Liver (tissue), 9 donors: ENCODE measurements around the gene GRID2IP. TPM values are rescaled to one million over a fixed set of nuclear protein-coding genes. Genes with fewer than 3 reads are reported as not detected.

Source experiments
- DNase-seq: peaks from one replicate; pipeline ENCODE4 v3.0.0-alpha.2; 2017; ENCODE audit warnings: low spot score
- H3K27ac ChIP-seq, 2 donors: one replicate each; pipeline ENCODE4 v1.7.0; 2013; ENCODE audit warnings: inconsistent platforms in 2 of 2, low read length in 2 of 2, control low read depth in 1 of 2, low read depth in 1 of 2, mild to moderate bottlenecking in 1 of 2
- H3K27me3 ChIP-seq, 4 donors: one replicate each; pipeline versions ENCODE4 v1.6.1 to v1.7.0; 2013; ENCODE audit warnings: low read length in 3 of 4, inconsistent platforms in 1 of 4, mild to moderate bottlenecking in 1 of 4, moderate library complexity in 1 of 4; ENCODE audit not compliant: control insufficient read depth in 4 of 4, insufficient read depth in 4 of 4
- H3K36me3 ChIP-seq, 4 donors: one replicate each; pipeline versions ENCODE4 v1.6.1 to v1.7.0; 2013; ENCODE audit warnings: low read length in 3 of 4, mild to moderate bottlenecking in 3 of 4, low read depth in 1 of 4, moderate library complexity in 1 of 4; ENCODE audit not compliant: control insufficient read depth in 4 of 4, insufficient read depth in 3 of 4
- H3K4me1 ChIP-seq, 4 donors: one replicate each; pipeline versions ENCODE4 v1.6.1 to v1.7.0; 2013; ENCODE audit warnings: low read length in 3 of 4, mild to moderate bottlenecking in 3 of 4, moderate library complexity in 1 of 4; ENCODE audit not compliant: control insufficient read depth in 4 of 4, insufficient read depth in 4 of 4
- H3K4me3 ChIP-seq, 3 donors: one replicate each; pipeline versions ENCODE4 v1.6.1 to v1.7.0; 2013; ENCODE audit warnings: low read length in 3 of 3, control low read depth in 1 of 3, low read depth in 1 of 3, mild to moderate bottlenecking in 1 of 3
- H3K9ac ChIP-seq, 2 donors: one replicate each; pipeline ENCODE4 v1.7.0; 2013; ENCODE audit warnings: low read length in 2 of 2, mild to moderate bottlenecking in 2 of 2, moderate library complexity in 2 of 2, control low read depth in 1 of 2, low read depth in 1 of 2
- H3K9me3 ChIP-seq, 4 donors: one replicate each; pipeline versions ENCODE4 v1.6.1 to v1.7.0; 2013; ENCODE audit warnings: low read length in 3 of 4; ENCODE audit not compliant: control insufficient read depth in 4 of 4
- ATF3 ChIP-seq: IDR thresholded peaks from 2 replicates; pipeline ENCODE4 v1.6.1; 2016; ENCODE audit warnings: antibody characterized with exemption
- CTCF ChIP-seq: fragments of 150-350 bp; IDR thresholded peaks from 2 replicates; pipeline ENCODE4 v1.5.1; 2017; ENCODE audit warnings: improper control_type of control experiment, low read depth, low read length; ENCODE audit not compliant: missing input control
- EGR1 ChIP-seq, 2 donors: IDR thresholded peaks; 2 replicates each; pipeline ENCODE4 v1.6.1; 2016 to 2018; ENCODE audit warnings: antibody characterized with exemption in 2 of 2, low read depth in 2 of 2
- FOXA1 ChIP-seq: IDR thresholded peaks from 2 replicates; pipeline ENCODE4 v1.6.1; 2016; ENCODE audit warnings: antibody characterized with exemption
- FOXA2 ChIP-seq: IDR thresholded peaks from 2 replicates; pipeline ENCODE4 v1.6.1; 2016; ENCODE audit warnings: antibody characterized with exemption
- GABPA ChIP-seq, 2 donors: IDR thresholded peaks in 1 of 2; conservative IDR thresholded peaks in 1 of 2; 2 replicates each; pipeline ENCODE4 v1.6.1; 2016; ENCODE audit warnings: antibody characterized with exemption in 2 of 2, mild to moderate bottlenecking in 1 of 2, moderate library complexity in 1 of 2
- HNF4A ChIP-seq, 2 donors: conservative IDR thresholded peaks; 2 replicates each; pipeline ENCODE4 v1.6.1; 2016; ENCODE audit warnings: antibody characterized with exemption in 2 of 2, mild to moderate bottlenecking in 2 of 2
- HNF4G ChIP-seq: IDR thresholded peaks from 2 replicates; pipeline ENCODE4 v1.6.1; 2016; ENCODE audit warnings: antibody characterized with exemption
- JUND ChIP-seq, 2 donors: IDR thresholded peaks; 2 replicates each; pipeline ENCODE4 v1.6.1; 2016; ENCODE audit warnings: antibody characterized with exemption in 2 of 2
- NR2F2 ChIP-seq: IDR thresholded peaks from 2 replicates; pipeline ENCODE4 v1.6.1; 2016; ENCODE audit warnings: antibody characterized with exemption
- RAD21 ChIP-seq, 2 donors: IDR thresholded peaks; 2 replicates each; pipeline ENCODE4 v1.6.1; 2016; ENCODE audit warnings: antibody characterized with exemption in 2 of 2, mild to moderate bottlenecking in 2 of 2
- RXRA ChIP-seq, 2 donors: IDR thresholded peaks; 2 replicates each; pipeline ENCODE4 v1.6.1; 2017 to 2018; ENCODE audit warnings: antibody characterized with exemption in 2 of 2, mild to moderate bottlenecking in 1 of 2
- SP1 ChIP-seq: IDR thresholded peaks from 2 replicates; pipeline ENCODE4 v1.6.1; 2018; ENCODE audit warnings: antibody characterized with exemption, mild to moderate bottlenecking
- TAF1 ChIP-seq: conservative IDR thresholded peaks from 2 replicates; pipeline ENCODE4 v1.6.1; 2016; ENCODE audit warnings: antibody characterized with exemption, mild to moderate bottlenecking
- YY1 ChIP-seq: IDR thresholded peaks from 2 replicates; pipeline ENCODE4 v1.6.1; 2016; ENCODE audit warnings: antibody characterized with exemption, mild to moderate bottlenecking
- WGBS: extraction: QIAGEN DNeasy Blood & Tissue Kit; methylation state at CpG from one replicate; pipeline ENCODE4 v1.1.7; 2013; 5-methylcytosine and 5-hydroxymethylcytosine counted together
- polyA plus RNA-seq, 2 donors: library from polyadenylated mRNA; stranded (reverse) in 1 of 2; unstranded in 1 of 2; fragments of 200-250 nt in 1 of 2; fragments of >200 nt in 1 of 2; fragmentation: Nextera tagmentation in 1 of 2; extraction: Ambion mirVana in 1 of 2; gene quantifications; one replicate each; pipeline versions ENCODE4 v1.2.1 to v1.2.3, GENCODE V29; 2013 to 2015
- total RNA-seq, 2 donors: library from RNA; depleted of rRNA; stranded (reverse); fragments of >200 nt; gene quantifications; one replicate each; pipeline ENCODE4 v1.2.3, GENCODE V29; 2014
- TF ChIP-seq, protein P1 (sequence below): IDR thresholded peaks from 2 replicates; pipeline ENCODE4 v1.6.1; 2016; ENCODE audit warnings: antibody characterized with exemption, mild to moderate bottlenecking
- TF ChIP-seq, protein P2 (sequence below): IDR thresholded peaks from 2 replicates; pipeline ENCODE4 v1.6.1; 2016; ENCODE audit warnings: antibody characterized with exemption
- TF ChIP-seq, protein P3 (sequence below): IDR thresholded peaks from 2 replicates; pipeline ENCODE4 v1.6.1; 2016; ENCODE audit warnings: antibody characterized with exemption
- donor health status: healthy.
- donor health status: healthy.
- donor health status: healthy.
- donor health status: healthy.
- donor health status: healthy.

GRID2IP gene
- total and polyA plus RNA-seq, 4 donors = 0.05 to 0.08 TPM; not detected in 2

DNA sequence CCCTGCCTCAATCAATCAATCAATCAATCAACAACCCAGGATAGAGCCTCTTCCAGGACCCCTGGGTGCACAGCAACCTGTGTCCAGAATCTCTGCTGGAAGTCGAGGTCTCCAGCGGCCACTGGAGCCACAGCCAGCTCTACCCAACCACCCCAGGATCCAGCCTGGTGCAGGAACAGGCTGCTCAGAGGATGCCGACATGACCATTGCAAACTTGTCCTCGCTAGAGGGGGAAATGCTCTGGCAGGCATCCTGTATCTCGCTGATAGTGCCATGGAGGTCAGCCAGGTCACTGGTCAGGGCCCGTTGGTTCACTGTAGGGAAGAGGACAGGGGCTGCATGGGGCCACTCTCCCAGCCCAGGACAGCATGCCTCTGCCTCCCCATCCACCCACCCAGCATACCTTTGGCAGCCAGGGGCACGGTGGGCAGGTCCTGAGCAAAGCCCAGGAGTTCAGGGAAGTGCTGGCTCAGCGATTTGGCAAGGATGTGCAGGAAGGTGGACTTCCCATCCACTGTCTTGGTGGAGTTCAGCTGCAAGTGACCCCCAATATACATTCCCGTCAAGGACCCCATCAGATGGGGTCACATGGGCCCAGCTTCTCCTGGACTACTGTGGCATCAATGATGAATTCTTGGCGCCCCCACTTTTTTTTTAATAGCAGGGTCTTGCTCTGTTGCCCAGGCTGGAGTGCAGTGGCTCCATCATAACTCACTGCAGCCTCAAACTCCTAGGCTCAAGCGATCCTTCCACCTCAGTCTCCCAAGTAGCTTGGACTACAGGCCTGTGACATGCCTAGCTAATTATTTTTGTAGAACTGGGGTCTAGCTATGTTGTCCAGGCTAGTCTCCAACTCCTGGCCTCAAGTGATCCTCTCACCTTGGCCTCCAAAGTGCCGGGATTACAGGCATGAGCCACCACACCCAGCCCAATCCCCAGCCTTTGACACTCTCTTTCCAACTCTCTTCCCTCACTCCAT is 49.4 kb downstream of the GRID2IP start (continued):
- no peak for TF ChIP-seq FOXA1

DNA sequence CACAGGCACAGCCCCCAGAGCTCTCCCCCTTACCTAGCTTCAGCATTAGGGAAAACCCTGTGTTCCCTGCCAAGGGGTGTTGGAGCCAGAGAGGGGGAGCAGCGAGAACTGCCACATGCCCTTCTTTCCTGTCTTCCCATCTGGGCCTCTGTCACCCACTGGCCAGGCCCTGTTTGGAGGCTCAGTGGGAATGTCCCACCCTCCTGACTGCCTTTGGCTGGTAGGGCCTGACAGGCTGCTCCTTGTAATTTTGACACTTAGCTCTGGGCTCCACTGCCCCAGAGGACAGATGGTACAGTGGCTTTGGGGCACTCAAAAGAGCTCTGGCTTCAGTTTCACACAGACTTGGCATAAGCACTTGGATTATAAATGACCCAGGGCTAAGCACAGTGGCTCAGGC is 50.6 kb downstream of the GRID2IP start:
- H3K27me3 ChIP-seq = no peaks in the 10 kb centered on the region
- DNase-seq = no peak
- H3K4me1 ChIP-seq = peaks cover 0 to 9% (median 7%) of the 10 kb centered on the region in 4 donors
- H3K9ac ChIP-seq = no peak overlapping the region
- H3K36me3 ChIP-seq = no peaks in the 10 kb centered on the region
- TF ChIP-seq, protein P1, sequence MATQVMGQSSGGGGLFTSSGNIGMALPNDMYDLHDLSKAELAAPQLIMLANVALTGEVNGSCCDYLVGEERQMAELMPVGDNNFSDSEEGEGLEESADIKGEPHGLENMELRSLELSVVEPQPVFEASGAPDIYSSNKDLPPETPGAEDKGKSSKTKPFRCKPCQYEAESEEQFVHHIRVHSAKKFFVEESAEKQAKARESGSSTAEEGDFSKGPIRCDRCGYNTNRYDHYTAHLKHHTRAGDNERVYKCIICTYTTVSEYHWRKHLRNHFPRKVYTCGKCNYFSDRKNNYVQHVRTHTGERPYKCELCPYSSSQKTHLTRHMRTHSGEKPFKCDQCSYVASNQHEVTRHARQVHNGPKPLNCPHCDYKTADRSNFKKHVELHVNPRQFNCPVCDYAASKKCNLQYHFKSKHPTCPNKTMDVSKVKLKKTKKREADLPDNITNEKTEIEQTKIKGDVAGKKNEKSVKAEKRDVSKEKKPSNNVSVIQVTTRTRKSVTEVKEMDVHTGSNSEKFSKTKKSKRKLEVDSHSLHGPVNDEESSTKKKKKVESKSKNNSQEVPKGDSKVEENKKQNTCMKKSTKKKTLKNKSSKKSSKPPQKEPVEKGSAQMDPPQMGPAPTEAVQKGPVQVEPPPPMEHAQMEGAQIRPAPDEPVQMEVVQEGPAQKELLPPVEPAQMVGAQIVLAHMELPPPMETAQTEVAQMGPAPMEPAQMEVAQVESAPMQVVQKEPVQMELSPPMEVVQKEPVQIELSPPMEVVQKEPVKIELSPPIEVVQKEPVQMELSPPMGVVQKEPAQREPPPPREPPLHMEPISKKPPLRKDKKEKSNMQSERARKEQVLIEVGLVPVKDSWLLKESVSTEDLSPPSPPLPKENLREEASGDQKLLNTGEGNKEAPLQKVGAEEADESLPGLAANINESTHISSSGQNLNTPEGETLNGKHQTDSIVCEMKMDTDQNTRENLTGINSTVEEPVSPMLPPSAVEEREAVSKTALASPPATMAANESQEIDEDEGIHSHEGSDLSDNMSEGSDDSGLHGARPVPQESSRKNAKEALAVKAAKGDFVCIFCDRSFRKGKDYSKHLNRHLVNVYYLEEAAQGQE = no peak
- TF ChIP-seq SP1 (no peak), FOXA1 (no peak), RAD21 (IDR thresholded peaks at IDR 0.05) (no peak), JUND (IDR thresholded peaks at IDR 0.05) (no peak), CTCF (no peak), HNF4G (no peak), TAF1 (no peak), EGR1 (IDR thresholded peaks at IDR 0.05; ENCODE audit: low read depth in 2 of 2) (no peak), HNF4A (conservative IDR thresholded peaks at IDR 0.05) (no peak), GABPA (IDR thresholded peaks at IDR 0.05 in 1 of 2, conservative IDR thresholded peaks at IDR 0.05 in 1 of 2) (no peak), FOXA2 (no peak), ATF3 (no peak), YY1 (no peak), NR2F2 (no peak), RXRA (IDR thresholded peaks at IDR 0.05) (no peak)
- TF ChIP-seq, protein P2, sequence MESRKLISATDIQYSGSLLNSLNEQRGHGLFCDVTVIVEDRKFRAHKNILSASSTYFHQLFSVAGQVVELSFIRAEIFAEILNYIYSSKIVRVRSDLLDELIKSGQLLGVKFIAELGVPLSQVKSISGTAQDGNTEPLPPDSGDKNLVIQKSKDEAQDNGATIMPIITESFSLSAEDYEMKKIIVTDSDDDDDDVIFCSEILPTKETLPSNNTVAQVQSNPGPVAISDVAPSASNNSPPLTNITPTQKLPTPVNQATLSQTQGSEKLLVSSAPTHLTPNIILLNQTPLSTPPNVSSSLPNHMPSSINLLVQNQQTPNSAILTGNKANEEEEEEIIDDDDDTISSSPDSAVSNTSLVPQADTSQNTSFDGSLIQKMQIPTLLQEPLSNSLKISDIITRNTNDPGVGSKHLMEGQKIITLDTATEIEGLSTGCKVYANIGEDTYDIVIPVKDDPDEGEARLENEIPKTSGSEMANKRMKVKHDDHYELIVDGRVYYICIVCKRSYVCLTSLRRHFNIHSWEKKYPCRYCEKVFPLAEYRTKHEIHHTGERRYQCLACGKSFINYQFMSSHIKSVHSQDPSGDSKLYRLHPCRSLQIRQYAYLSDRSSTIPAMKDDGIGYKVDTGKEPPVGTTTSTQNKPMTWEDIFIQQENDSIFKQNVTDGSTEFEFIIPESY = no peak
- TF ChIP-seq, protein P3, sequence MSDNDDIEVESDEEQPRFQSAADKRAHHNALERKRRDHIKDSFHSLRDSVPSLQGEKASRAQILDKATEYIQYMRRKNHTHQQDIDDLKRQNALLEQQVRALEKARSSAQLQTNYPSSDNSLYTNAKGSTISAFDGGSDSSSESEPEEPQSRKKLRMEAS = no peak
- H3K9me3 ChIP-seq = no peaks in the 10 kb centered on the region
- no peak overlapping the region for H3K4me3 ChIP-seq
- no peak overlapping the region for H3K27ac ChIP-seq
- WGBS = 95% methylated on average over 1 of the region's 1 CpG
